Measurements from ENCODE around the gene MICB. TPM values are rescaled to one million over a fixed set of nuclear protein-coding genes. Genes with fewer than 3 reads are reported as not detected.
"Not testable (repeated sequence)": the region's sequence is repeated elsewhere in the genome, so short reads cannot be mapped to it uniquely, and the experiment has no call there.

MICB gene
- polyA plus RNA-seq, 1 donor, result 0.73 TPM

GRCh38 chr6:31485055-31485454, 12.9 kb upstream of the MICB start:
- no peaks in the 10 kb centered on the region for H3K36me3 ChIP-seq (ENCODE audit: control insufficient read depth, insufficient read depth, low read length)
- peaks cover 8% of the 10 kb centered on the region for H3K4me1 ChIP-seq (ENCODE audit: control insufficient read depth, insufficient read depth, low read length)
- no peaks in the 10 kb centered on the region for H3K9me3 ChIP-seq (ENCODE audit: control insufficient read depth, low read depth, low read length)
- H3K4me3 ChIP-seq (ENCODE audit: low read length), result no peak overlapping the region
- H3K27me3 ChIP-seq (ENCODE audit: control insufficient read depth, insufficient read depth, low read length), result peaks cover 11% of the 10 kb centered on the region
- H3K27ac ChIP-seq (ENCODE audit: low read length), result no peak overlapping the region
- DNase-seq, result no peak
- WGBS (ENCODE audit: insufficient coverage, low lambda C conversion rate), result 80% methylated on average over 1 of the region's 1 CpG

GRCh38 chr6:31486065-31486837, 11.7 kb upstream of the MICB start:
- H3K27me3 ChIP-seq (ENCODE audit: control insufficient read depth, insufficient read depth, low read length); H3K27ac ChIP-seq (ENCODE audit: low read length); H3K4me3 ChIP-seq (ENCODE audit: low read length); H3K9me3 ChIP-seq (ENCODE audit: control insufficient read depth, low read depth, low read length); H3K36me3 ChIP-seq (ENCODE audit: control insufficient read depth, insufficient read depth, low read length); DNase-seq: not testable (repeated sequence)
- WGBS (ENCODE audit: insufficient coverage, low lambda C conversion rate), result no CpG with 5 or more reads among the region's 9 CpGs
- peaks cover 10% of the 10 kb centered on the region for H3K4me1 ChIP-seq (ENCODE audit: control insufficient read depth, insufficient read depth, low read length)

DNA sequence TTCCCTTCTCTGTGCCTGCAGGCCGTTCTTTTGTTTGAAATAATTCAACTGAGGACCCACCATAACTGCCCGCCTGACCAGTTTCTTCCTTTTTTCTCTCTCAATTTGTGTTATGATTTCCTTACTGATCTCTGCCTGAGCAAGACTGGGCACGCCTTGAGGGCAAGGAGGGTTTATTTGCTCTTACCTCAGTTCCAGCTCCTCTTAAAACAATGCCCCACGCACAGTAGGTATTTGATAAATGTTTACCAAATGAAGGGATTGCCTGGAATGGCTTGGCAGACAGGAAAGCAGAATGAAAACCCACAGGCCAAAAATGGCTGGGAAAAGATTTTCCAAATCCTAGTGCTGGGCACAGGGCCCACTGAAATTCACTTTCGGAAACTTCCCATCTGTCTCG, 10.3 kb upstream of the MICB start:
- not testable (repeated sequence) for H3K36me3 ChIP-seq (ENCODE audit: control insufficient read depth, insufficient read depth, low read length); H3K9me3 ChIP-seq (ENCODE audit: control insufficient read depth, low read depth, low read length); H3K27me3 ChIP-seq (ENCODE audit: control insufficient read depth, insufficient read depth, low read length); DNase-seq; H3K27ac ChIP-seq (ENCODE audit: low read length); H3K4me3 ChIP-seq (ENCODE audit: low read length)
- peaks cover 10% of the 10 kb centered on the region for H3K4me1 ChIP-seq (ENCODE audit: control insufficient read depth, insufficient read depth, low read length)
- 80% methylated on average over 2 of the region's 6 CpGs for WGBS (ENCODE audit: insufficient coverage, low lambda C conversion rate)

DNA sequence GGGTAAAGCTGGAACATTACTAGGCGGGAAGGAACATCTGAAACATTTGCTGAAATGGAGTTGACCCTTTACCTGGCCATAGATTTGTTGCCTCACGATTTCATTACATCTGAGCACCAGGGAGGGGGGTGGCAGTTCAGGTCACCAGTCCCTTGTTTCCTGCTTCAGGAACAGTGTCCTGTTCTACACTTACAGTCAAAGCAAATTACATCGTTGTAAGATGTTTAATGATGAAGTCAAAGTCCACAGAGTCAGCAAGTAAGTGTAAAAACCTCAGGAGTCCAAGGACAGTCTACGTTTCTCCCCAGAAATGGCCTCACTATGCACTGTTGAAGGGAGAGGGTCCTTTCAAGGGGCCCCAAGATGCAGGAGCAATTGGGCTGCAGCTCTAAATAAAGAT, 8.9 kb upstream of the MICB start:
- H3K27me3 ChIP-seq (ENCODE audit: control insufficient read depth, insufficient read depth, low read length), result peaks cover 9% of the 10 kb centered on the region
- peak in 1 of 2 donors; percentile 84 for DNase-seq
- H3K4me1 ChIP-seq (ENCODE audit: control insufficient read depth, insufficient read depth, low read length), result peaks cover 15% of the 10 kb centered on the region
- H3K9me3 ChIP-seq (ENCODE audit: control insufficient read depth, low read depth, low read length), result no peaks in the 10 kb centered on the region
- H3K36me3 ChIP-seq (ENCODE audit: control insufficient read depth, insufficient read depth, low read length), result no peaks in the 10 kb centered on the region
- no peak overlapping the region for H3K4me3 ChIP-seq (ENCODE audit: low read length)
- WGBS (ENCODE audit: insufficient coverage, low lambda C conversion rate), result no CpG with 5 or more reads among the region's 4 CpGs
- no peak overlapping the region for H3K27ac ChIP-seq (ENCODE audit: low read length)

GRCh38 chr6:31490115-31490873, 7.7 kb upstream of the MICB start:
- H3K27ac ChIP-seq (ENCODE audit: low read length), result no peak overlapping the region
- H3K9me3 ChIP-seq (ENCODE audit: control insufficient read depth, low read depth, low read length), result no peaks in the 10 kb centered on the region
- no peak overlapping the region for H3K4me3 ChIP-seq (ENCODE audit: low read length)
- H3K36me3 ChIP-seq (ENCODE audit: control insufficient read depth, insufficient read depth, low read length), result no peaks in the 10 kb centered on the region
- DNase-seq, result no peak
- H3K27me3 ChIP-seq (ENCODE audit: control insufficient read depth, insufficient read depth, low read length), result peaks cover 21% of the 10 kb centered on the region
- no CpG with 5 or more reads among the region's 16 CpGs for WGBS (ENCODE audit: insufficient coverage, low lambda C conversion rate)
- H3K4me1 ChIP-seq (ENCODE audit: control insufficient read depth, insufficient read depth, low read length), result peaks cover 19% of the 10 kb centered on the region

DNA sequence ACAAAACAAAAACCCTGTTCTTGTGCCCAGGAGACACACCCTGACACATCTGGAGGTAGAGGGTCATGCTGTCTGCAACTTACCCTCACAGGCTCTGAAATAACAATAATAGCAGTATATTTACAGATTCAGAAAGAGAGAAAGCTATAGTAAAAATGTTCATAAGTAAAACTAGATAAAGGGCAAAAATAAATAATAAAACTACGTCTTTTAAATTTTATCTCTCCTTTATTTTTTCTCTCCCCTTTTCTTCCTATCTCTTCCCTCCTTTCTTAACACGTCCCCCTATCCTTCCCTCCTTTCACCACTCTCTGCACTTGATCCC, 4.4 kb upstream of the MICB start:
- H3K4me3 ChIP-seq (ENCODE audit: low read length), result not testable (repeated sequence)

GRCh38 chr6:31493875-31494694, 3.9 kb upstream of the MICB start:
- Histone ChIP-seq H3K4me1 (ENCODE audit: control insufficient read depth, insufficient read depth, low read length) (peaks cover 22% of the 10 kb centered on the region), H3K27me3 (ENCODE audit: control insufficient read depth, insufficient read depth, low read length) (peaks cover 58% of the 10 kb centered on the region), H3K27ac (ENCODE audit: low read length) (no peak overlapping the region), H3K36me3 (ENCODE audit: control insufficient read depth, insufficient read depth, low read length) (no peaks in the 10 kb centered on the region), H3K9me3 (ENCODE audit: control insufficient read depth, low read depth, low read length) (peaks cover 6% of the 10 kb centered on the region), H3K4me3 (ENCODE audit: low read length) (peak overlapping the region; percentile 46)
- DNase-seq, result peak; percentile 44 to 72
- WGBS (ENCODE audit: insufficient coverage, low lambda C conversion rate), result no CpG with 5 or more reads among the region's 58 CpGs

More for the DNA sequence above, 4.4 kb upstream of the MICB start:
- H3K9me3 ChIP-seq (ENCODE audit: control insufficient read depth, low read depth, low read length); H3K27ac ChIP-seq (ENCODE audit: low read length); DNase-seq; H3K36me3 ChIP-seq (ENCODE audit: control insufficient read depth, insufficient read depth, low read length): not testable (repeated sequence)
- Histone ChIP-seq H3K4me1 (ENCODE audit: control insufficient read depth, insufficient read depth, low read length) (peaks cover 22% of the 10 kb centered on the region), H3K27me3 (ENCODE audit: control insufficient read depth, insufficient read depth, low read length) (peaks cover 52% of the 10 kb centered on the region)
- WGBS (ENCODE audit: insufficient coverage, low lambda C conversion rate), result 0% methylated on average over 2 of the region's 2 CpGs

- no peak for DNase-seq
- H3K27ac ChIP-seq (ENCODE audit: low read length), result no peak overlapping the region
- H3K27me3 ChIP-seq (ENCODE audit: control insufficient read depth, insufficient read depth, low read length), result peaks cover 66% of the 10 kb centered on the region
- H3K4me1 ChIP-seq (ENCODE audit: control insufficient read depth, insufficient read depth, low read length), result peaks cover 12% of the 10 kb centered on the region
- 80% methylated on average over 1 of the region's 2 CpGs for WGBS (ENCODE audit: insufficient coverage, low lambda C conversion rate)
- H3K9me3 ChIP-seq (ENCODE audit: control insufficient read depth, low read depth, low read length), result peaks cover 6% of the 10 kb centered on the region
- H3K4me3 ChIP-seq (ENCODE audit: low read length), result no peak overlapping the region
- H3K36me3 ChIP-seq (ENCODE audit: control insufficient read depth, insufficient read depth, low read length), result no peaks in the 10 kb centered on the region
Measured at GRCh38 chr6:31495580-31495979, 2.4 kb upstream of the MICB start.

DNA sequence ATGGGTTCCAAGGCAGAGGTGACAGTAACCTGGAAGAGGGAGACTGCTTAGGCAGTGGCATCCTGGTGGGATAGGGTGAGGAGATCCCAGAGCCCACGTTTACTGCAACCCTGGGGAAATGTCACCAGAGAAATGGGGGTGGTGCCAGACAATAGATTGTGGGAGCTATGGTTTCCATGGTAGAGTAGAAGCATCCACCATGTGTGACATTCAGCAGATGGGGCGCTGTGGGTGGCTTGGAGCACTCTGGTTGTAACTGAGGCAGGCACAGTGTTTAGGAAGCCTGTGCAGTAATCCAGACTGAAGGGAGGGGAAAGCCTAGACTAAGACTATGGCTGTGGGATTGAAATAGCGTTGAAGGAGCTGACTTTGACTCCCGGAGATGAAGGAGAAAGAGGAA, 1.1 kb upstream of the MICB start:
- not testable (repeated sequence) for H3K4me3 ChIP-seq (ENCODE audit: low read length); DNase-seq; H3K27ac ChIP-seq (ENCODE audit: low read length); H3K9me3 ChIP-seq (ENCODE audit: control insufficient read depth, low read depth, low read length); H3K36me3 ChIP-seq (ENCODE audit: control insufficient read depth, insufficient read depth, low read length)
- Histone ChIP-seq H3K27me3 (ENCODE audit: control insufficient read depth, insufficient read depth, low read length) (peaks cover 69% of the 10 kb centered on the region), H3K4me1 (ENCODE audit: control insufficient read depth, insufficient read depth, low read length) (peaks cover 12% of the 10 kb centered on the region)
- no CpG with 5 or more reads among the region's 4 CpGs for WGBS (ENCODE audit: insufficient coverage, low lambda C conversion rate)

- WGBS (ENCODE audit: insufficient coverage, low lambda C conversion rate), result no CpG with 5 or more reads among the region's 21 CpGs
- peaks cover 6% of the 10 kb centered on the region for H3K9me3 ChIP-seq (ENCODE audit: control insufficient read depth, low read depth, low read length)
- H3K27ac ChIP-seq (ENCODE audit: low read length), result no peak overlapping the region
- peak in 1 of 2 donors; percentile 3 for DNase-seq
- H3K36me3 ChIP-seq (ENCODE audit: control insufficient read depth, insufficient read depth, low read length), result no peaks in the 10 kb centered on the region
- peaks cover 11% of the 10 kb centered on the region for H3K4me1 ChIP-seq (ENCODE audit: control insufficient read depth, insufficient read depth, low read length)
- H3K4me3 ChIP-seq (ENCODE audit: low read length), result no peak overlapping the region
- peaks cover 65% of the 10 kb centered on the region for H3K27me3 ChIP-seq (ENCODE audit: control insufficient read depth, insufficient read depth, low read length)
Measured at GRCh38 chr6:31498748-31499147, 803 bp downstream of the MICB start.
